Stimulated activated CD8-positive, alpha-beta memory T cell treated with anti-CD3 and anti-CD28 coated beads, Interleukin-7, amount 100 ng/mL, for 48 hours (primary cell): ENCODE data around the gene FZD4.
A peak's percentile ranks its signal among the peaks of the same experiment; 100 is the strongest.
"Not testable (repeated sequence)": the region's sequence is repeated elsewhere in the genome, so short reads cannot be mapped to it uniquely, and the experiment has no call there.

Source experiments
- DNase-seq, 2 donors: peaks; one replicate each; pipeline ENCODE4 v3.0.0-alpha.2; 2020; ENCODE audit warnings: low read depth in 1 of 2; ENCODE audit errors: extremely low read depth in 1 of 2

Gene FZD4

DNA sequence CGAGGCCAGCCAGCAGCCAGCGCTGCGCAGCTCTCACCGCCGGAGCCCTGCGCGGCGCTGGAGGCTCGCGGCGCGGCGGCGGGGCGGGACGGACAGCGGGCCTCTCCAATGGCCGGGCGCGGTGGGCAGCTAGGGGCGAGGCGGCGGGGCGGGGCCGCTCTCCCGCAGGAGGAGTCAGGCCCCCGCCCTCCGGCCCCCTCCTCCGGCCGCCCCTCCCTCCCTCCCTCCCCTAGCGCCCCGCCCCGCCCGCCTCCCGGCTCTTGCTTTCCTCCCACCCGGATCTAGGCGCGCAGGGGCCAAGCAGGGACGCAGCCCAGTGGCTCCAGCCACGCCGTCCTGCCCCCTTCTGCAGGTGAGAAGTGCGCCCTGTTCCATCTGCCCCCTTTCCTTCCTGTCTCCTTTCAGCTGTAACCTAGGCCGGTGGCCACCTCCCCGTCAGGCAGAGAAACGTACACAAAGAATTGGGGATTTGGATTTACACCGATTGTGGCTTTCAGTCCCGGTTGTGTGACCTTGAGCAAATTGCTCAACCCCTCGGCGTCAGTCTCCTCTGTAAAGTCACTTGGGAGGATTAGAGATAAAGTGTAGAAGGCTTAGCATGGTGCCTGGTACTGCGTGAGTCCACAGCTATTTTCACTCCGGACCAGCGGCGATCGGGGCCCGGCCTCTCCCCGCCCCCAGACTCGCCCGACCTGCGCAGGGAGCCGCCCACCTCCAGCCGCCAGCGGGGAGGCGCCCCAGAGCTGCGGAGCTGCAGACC lies at the start of gene FZD4:
FZD4 (minus strand) TSS at position 35 of the 760 bp plus-strand sequence. CDS start 310 bp downstream, outside the sequence.
- peak; percentile 46 to 49 for DNase-seq

DNA sequence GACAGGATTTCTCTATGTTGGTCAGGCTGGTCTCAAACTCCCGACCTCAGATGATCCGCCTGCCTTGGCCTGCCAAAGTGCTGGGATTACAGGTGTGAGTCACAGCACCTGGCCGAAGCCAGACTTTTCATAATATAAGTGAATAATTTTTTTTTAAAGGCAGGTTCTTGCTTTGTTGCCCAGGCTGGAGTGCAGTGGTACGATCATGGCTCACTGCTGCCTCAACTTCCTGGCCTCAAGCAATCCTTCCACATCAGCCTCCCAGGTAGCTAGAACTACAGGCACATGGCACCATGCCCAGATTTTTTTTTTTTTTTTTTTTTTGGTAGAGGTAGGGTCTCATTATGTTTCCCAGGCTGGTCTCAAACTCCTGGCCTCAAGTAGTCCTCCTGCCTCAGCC lies 49.1 kb upstream of the FZD4 start:
- DNase-seq = not testable (repeated sequence)

DNA sequence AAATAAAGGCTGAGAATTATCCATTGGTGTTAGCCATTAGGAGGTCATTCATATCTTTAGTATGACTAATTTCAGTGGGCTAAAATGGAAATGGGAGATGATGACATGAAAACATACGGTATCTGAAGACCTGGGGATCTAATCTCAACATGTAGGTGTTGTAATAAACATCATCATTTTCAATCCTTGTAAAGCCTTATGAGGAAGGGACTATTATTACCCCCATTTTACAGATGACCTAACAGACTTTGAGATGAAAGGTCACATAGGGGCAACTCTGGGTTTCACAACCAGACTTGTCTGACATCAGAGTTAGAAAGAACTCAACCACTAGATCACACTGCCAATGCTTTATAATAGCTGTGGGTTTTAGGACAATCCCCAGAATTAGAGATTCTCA lies 47.7 kb upstream of the FZD4 start:
- no peak for DNase-seq

DNA sequence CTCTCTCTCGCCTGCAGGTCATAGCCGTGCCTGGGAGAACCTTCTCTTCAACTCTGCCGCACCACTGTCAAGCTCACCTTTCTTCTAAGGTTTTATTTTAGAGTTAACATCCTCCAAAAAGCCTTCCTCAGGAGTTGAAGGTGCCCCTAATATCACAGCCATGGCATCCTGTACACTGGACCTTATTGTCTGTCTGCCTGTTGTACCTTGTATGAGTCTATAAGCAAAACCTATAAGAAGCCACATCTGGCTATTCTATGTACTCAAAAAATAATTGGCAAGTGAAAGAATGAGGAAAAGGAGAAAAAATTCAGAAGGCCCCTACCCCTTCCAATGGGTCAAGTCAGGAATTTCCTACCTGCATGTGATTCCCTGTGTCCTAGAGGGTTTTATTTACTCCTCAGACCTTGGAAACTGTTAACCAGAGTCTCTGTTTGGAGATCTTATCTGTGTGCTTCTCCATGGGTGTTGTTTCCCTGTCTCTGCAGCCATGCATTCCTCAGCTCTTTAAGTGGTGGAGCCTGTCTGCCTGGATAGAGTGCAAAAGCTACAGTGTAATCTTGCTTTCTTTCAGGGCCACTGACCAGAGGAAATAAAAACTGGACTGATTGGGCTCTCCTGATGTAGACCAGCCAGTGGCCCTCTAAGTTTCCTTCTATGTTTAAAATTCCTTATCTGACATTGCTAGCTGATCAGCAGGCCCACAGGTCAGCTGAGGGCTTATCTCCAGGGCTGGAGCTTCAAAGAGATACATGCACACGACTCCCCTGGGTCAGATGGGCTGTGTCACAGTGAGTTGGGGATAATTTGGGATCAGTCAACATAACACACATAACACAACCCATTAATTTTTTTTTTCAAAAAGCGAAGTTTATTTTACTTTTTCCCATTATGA lies 44.9 kb upstream of the FZD4 start:
- DNase-seq = no peak

DNA sequence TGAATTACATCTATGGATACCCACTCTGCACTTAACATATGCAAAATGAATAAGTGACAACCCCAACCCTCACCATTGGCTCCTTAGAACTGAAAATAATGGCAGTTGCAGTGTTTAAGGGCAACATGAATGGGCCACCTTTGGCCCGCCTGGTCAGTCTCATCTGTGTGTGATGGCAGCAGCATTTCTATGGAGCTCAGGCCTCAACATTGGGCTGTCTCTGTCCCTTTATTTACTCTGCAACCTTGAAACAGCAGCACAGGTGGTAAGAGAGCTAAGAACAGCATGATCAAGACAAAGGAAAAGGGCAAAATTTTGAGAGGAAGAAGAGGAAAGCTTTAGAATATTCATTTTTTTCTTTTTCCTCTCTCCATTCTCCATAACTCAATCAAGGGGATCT lies 44.2 kb upstream of the FZD4 start:
- no peak for DNase-seq

DNA sequence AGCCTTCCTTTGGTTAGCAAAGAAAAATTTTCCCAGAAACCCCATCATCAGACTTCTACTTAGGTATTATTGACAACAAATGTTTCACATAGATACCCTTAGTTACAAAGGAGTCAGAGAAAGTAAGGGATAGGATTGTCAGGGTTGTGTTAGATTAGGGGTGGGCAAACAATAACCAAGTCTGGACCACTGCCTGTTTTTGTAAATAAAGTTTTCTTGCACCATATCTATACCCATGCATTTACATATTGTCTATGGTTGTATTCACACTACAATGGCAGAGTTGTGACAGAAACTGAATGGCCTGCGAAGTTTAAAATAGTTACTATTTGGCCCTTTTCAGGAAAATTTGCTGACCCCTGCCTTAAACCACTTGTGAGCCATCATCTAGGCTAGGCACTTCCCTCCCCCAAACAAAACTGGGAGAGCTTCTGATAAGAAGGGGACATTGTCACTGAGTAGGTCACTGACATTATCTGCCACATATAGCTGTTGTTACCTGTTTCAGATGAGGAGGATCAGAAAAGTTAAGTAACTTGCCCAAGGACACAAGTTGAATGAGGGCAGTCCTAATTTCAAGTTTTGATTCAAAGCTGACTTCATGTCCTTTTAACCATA lies 41.9 kb upstream of the FZD4 start:
- DNase-seq = no peak

DNA sequence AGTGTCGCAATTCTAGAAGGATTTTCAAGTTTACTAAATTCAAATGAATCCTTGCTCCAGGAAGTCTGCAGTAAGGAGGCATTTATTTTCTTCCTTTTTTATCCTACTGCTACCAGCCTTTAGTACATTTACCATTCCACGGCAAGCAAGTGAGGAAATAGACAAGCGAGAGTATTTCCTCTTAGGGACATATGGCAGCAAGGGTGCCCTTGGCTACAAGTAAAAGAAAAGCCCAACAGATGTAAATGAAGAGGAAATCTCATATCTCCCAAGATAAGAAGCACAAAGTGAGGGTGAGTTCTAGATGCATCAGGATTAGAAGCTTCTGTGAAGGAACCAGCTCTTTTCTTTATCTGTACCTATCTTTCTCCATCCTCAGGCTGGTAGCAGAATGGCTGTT lies 37.8 kb upstream of the FZD4 start:
- DNase-seq = no peak

DNA sequence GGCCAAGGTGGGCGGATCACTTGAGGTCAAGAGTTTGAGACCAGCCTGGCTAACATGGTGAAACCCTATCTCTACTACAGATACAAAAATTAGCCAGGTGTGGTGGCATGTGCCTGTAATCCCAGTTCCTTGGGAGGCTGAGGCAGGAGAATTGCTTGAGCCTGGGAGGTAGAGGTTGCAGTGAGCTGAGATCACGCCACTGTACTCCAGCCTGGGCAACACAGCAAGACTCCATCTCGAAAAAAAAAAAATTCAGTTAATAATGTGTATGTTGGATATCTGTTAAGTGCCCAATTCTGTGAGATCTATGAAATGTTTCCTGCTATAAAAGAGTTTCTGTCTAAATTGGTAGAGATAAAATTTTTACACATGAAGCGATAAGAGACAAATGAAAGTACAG lies 37.1 kb upstream of the FZD4 start:
- DNase-seq = not testable (repeated sequence)

DNA sequence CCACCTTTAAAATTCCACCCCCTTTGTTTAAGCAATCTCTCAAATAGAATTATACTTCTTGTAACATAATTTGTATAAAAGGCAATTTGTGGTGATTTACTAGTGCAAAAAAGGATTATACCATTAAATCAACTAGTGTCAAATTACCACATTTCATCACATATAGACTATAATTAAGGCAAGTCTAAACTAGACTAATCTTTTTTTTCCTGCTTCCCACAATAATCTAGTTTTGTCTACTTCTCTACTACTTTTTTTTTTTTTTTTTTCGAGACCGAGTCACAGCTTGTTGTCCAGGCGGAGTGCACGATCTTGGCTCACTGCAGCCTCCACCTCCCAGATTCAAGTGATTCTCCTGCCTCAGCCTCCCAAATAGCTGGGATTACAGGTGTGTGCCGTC lies 36.1 kb upstream of the FZD4 start:
- DNase-seq = no peak

DNA sequence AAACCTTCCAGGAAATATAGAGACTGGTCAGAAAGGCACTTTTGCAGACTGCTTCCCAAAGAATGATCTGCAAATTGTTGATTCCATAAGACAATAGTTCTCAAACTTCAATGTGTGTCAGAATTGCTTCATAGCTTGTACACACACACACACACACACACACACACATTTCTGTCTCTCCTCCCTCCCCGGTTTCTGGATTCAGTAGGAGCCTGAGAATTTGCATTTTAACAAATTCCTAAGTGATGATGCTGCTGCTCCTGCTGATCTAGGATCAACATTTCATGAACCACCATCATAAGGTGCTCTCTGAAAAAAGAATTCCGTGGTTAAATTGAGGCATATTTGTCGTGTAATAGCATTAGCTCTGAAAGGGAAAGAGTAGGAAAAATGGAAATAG lies 35.3 kb upstream of the FZD4 start:
- no peak for DNase-seq

DNA sequence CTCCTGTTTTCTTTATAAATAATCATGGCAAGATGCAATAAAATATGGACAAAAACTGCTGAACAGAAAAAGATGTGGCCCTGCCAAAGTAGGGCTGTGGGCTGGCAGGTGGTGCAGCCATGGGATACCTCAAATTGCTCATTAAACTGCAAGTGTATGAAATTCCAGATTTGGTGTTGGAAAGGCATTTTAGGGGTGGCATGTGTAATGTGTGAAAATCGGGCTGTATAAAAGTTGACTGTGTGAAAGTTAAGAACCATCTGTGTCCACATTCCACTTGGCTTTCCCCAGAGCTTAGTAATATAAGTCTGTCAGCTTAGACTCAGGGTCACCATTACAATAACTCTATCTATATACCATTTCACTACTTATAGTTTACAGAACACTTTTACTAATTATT lies 34.8 kb upstream of the FZD4 start:
- DNase-seq = no peak

DNA sequence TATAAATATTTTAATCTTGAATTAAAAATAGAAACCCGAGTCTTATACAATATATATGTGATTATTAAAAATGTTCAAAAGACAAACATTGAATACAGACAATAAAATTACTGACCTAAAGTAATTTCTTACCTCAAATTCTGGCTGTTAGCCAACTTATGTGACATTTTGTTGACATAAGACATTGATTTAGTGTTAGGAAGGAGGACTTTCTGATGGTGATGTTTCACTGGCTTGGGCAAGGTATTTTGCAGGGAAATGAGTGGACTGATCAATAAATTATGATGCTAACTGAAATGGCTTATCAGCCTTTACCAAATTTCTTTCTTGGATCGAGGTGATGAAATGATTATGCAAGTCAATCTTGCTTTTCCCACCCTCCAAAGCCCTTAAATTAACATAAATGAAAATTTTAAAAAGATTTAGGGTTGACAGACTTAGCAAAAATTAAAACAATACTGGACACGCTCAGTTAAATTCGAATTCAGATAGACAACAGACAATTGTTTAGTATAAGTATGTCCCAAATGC lies 33.2 kb upstream of the FZD4 start:
- DNase-seq = no peak

DNA sequence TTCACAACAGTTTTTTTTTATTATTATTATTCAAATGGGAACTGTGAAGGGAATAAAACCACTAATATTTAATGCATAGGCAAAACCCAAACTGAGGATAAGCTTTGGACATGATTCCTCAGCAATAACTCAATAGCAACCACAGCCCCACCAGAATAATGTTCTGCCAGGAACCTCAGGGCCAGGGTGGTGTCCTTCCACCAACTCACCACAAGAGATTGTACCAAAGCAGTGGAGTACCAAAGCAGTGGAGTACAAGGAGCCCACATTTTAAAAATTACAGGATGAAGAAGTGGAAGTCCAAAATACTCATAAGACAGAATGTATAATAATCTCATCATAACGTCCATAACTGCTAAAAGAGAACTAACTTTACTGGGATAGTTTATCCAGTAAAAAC lies 32.5 kb upstream of the FZD4 start:
- no peak for DNase-seq

DNA sequence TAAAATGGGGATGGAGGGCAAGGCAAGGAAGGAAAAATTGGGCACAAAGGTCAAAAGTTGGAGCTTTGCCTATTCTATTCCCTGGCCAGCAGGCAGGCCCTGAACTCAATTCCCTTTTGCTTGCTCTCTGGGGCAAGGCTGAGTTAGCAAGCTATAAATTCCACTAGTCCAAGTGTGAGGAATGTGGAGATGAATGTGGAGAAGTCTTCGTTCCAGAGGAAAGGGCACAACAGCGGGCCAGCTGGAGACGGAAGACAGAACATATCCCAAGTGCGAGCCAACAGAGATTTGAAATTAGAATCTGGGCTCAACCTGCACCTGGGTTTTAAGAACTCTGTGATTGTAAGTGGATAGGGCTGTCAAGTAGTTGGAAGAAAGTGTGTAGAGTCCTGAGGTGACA lies 29.5 kb upstream of the FZD4 start:
- DNase-seq = no peak

DNA sequence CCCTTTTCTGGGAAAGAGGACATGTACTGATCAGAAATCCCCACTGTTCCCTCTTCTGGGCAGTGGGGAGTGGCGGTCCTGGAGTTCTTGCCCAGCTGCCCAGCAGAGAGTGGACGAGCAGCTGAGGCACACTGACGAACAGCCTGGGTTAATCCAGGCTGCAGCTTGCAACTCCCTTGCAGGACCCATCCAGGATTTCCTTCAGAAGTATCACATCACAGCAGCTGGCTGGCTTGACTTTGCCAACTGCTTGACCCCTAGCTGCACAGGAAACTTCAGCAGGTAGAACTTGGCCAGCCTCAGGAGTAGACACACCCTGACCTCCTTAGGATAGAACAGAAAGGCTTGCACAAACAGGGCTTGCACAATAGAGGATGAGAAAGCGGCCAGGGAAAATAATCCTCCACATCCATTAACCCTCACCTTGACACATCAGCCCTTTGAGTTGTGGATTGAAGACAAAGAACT lies 27.9 kb upstream of the FZD4 start:
- DNase-seq = no peak

DNA sequence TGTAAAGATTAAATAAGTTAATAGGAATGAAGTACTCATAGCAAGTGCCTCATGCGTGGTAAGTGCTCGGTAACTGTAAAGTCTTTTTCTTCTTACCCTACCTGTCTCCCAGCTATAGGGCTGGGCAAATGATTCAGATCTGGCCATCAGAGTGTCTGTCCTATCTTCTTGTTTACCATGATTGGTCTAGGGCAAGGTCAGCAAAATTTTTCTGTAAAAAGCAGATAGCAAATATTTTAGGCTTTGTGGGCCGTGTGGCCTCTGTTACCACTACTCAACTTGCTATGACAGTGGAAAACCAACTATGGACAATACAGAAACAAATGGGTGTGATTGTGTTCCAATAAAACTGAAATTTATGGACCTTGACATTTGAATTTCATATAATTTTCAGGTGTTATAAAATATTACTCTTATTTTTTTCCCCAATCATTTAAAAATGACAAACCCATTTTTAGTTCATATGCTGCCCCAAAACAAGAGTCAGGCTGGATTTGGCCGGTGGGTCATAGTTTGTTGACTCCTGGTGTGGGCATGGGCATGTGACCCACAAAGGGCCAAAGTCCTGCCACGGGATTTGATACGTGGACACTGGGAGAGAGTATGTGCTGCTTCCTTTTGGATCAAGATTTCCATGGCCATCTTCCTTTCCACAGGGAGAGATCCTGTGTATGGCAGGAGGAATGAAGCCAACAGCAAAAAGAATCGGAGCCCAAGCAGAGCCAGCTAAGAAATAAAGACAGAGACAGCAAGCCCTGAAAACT lies 26.8 kb upstream of the FZD4 start:
- no peak for DNase-seq

DNA sequence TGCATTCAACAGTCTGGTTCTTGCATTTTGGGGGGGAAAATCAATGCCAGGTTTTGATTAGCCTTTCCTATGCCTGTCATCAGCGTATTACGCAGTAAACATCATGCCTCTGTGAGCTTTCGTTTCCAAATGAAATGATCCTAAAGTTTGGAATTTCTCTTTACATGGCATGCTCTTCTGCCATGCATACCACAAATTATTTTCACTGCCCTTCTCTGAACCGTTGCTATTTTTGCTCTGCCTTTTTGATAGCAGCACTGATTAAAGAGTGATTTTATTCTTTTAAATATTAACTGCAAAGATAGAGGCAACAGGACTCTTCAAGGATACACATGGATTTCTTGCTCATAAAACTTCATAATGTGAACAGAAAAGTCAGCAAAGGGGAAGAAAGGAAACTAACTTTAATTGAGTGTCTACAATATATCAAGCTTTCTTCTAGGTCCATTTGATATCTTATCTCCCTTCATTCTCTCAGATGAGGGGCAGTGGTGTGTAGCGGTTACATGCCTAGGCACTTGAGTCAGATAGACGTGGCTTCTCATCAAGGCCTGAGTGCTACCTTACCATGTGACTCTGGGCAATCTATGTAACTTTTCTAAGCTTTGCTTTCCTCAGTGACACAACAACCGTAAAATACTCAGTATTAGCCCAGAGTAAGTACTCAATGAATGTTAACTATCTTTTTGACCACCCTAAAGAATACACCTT lies 25.0 kb upstream of the FZD4 start:
- DNase-seq = no peak

DNA sequence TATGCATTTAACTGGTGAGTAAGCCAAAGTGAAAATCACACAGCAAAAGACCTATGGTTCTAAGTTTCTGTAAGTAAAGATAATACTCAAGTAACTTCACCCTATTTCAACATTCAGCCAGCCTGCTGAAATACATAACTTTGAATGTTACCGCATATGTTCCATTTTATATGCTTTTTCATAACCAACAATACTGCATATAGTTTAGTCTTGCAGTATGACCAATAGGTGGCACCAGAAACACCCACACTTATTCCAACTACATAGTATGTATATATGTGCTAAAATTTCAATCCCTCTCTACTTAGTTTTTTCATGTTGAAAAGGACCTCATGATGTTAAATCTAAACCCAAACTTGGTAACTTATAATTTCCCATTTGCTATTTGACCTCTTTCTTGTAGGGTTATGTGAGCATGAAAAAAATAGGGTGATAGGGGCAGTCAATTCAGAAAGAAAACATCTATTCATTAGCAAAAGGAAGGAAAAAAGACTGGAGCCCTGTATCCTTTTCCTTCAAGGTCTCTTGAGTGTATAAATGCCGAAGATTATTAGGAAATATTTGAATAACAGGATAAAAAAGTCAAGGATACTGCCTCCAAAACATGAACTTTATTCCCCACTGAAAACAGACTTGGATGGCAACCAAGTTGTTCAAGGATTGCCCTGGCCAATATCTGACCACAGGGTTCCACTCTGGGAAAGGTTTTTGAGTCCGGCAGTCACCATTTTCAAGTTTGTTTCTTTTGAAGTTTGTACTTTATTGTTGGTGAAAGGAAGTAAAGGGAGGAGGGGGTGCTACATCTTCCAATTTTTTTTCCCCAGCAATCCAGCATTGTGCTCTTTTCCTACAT lies 23.8 kb upstream of the FZD4 start:
- DNase-seq = no peak

DNA sequence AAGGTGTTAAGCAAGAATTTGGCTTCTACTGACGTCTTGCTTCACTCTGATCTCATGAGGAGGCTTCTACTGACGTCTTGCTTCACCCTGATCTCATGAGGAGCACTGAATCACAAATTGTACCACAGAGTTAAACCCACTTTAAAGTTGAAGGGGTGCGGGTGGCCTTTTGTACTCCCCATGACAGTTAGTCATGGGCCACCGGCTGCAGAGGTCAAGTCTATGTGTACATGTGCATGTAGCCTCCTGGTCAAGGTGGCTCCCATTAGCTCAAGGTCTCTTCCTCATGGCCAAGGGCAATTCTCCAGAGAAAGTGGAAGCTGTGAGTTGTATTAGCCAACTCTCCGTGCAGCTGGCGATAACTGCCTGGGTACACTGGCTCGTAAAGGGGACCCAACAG lies 23.1 kb upstream of the FZD4 start:
- no peak for DNase-seq
